Chondrocyte (in vitro differentiated cells): ENCODE results near the gene CD200R1. TPM values are rescaled to one million over a fixed set of nuclear protein-coding genes. Genes with fewer than 3 reads are reported as not detected.

Experiments
- DNase-seq: peaks from one replicate; pipeline ENCODE4 v3.0.0; 2021; ENCODE audit warnings: mixed read lengths, low spot score
- H3K27ac Mint-ChIP-seq: one replicate; pipeline ENCODE4 v1.8.0; 2021; ENCODE audit warnings: mild to moderate bottlenecking, moderate library complexity, mixed read lengths; ENCODE audit not compliant: unreplicated experiment
- H3K27me3 Mint-ChIP-seq: 2 replicates; pipeline ENCODE4 v1.8.0; 2021; ENCODE audit warnings: low read depth, mixed read lengths
- H3K36me3 Mint-ChIP-seq: 2 replicates; pipeline ENCODE4 v1.8.0; 2021; ENCODE audit warnings: low read depth, mixed read lengths
- H3K4me1 Mint-ChIP-seq: 2 replicates; pipeline ENCODE4 v1.8.0; 2021; ENCODE audit warnings: low read depth, mild to moderate bottlenecking, mixed read lengths
- H3K4me3 Mint-ChIP-seq: one replicate; pipeline ENCODE4 v1.8.0; 2021; ENCODE audit warnings: mild to moderate bottlenecking, moderate library complexity, mixed read lengths; ENCODE audit not compliant: unreplicated experiment
- H3K9me3 Mint-ChIP-seq: 2 replicates; pipeline ENCODE4 v1.8.0; 2021; ENCODE audit warnings: low read depth, mixed read lengths
- CTCF ChIP-seq: fragments of 200-600 bp; sonication (generic); IDR thresholded peaks from 2 replicates; pipeline ENCODE4 v1.5.0; 2021; ENCODE audit warnings: antibody characterized with exemption, mild to moderate bottlenecking, moderate library complexity
- total RNA-seq: library from RNA; stranded (reverse); gene quantifications from 3 replicates; pipeline ENCODE4 v1.2.1, GENCODE V29; 2021

The CD200R1 gene
- total RNA-seq, 1 donor from 2014 or later, result not detected

GRCh38 chr3:113000691-113001090 is 25.8 kb upstream of the CD200R1 start:
- Mint-ChIP-seq H3K9me3 (no peaks in the 10 kb centered on the region), H3K4me3 (no peak overlapping the region), H3K27me3 (no peaks in the 10 kb centered on the region), H3K27ac (no peak overlapping the region), H3K4me1 (peaks cover 10% of the 10 kb centered on the region), H3K36me3 (peaks cover 15% of the 10 kb centered on the region)
- DNase-seq, result no peak
- TF ChIP-seq CTCF, result no peak

GRCh38 chr3:112995800-112996199 is 20.9 kb upstream of the CD200R1 start:
- Mint-ChIP-seq H3K9me3 (no peaks in the 10 kb centered on the region), H3K27me3 (no peaks in the 10 kb centered on the region), H3K27ac (no peak overlapping the region), H3K4me3 (no peak overlapping the region), H3K36me3 (peaks cover 7% of the 10 kb centered on the region), H3K4me1 (peaks cover 32% of the 10 kb centered on the region)
- no peak for DNase-seq
- TF ChIP-seq CTCF, result no peak

GRCh38 chr3:112990672-112991602 is 16.0 kb upstream of the CD200R1 start, which contains the start of gene GTPBP8:
Gene GTPBP8, plus strand, starts transcription at chr3:112990984. Its CDS starts 16 bp downstream, at chr3:112991000.
- Mint-ChIP-seq H3K36me3 (no peaks in the 10 kb centered on the region), H3K27me3 (peaks cover 1% of the 10 kb centered on the region), H3K27ac (peak within 1 kb of the TSS; percentile 90), H3K9me3 (no peaks in the 10 kb centered on the region), H3K4me1 (peaks cover 27% of the 10 kb centered on the region), H3K4me3 (peak within 1 kb of the TSS; percentile 91)
- peak; percentile 55 for TF ChIP-seq CTCF
- DNase-seq, result peak; percentile 96

GRCh38 chr3:112987710-112988334 is 12.9 kb upstream of the CD200R1 start:
- Mint-ChIP-seq H3K4me3 (no peak overlapping the region), H3K27me3 (peaks cover 1% of the 10 kb centered on the region), H3K36me3 (no peaks in the 10 kb centered on the region), H3K9me3 (no peaks in the 10 kb centered on the region), H3K27ac (no peak overlapping the region), H3K4me1 (peaks cover 20% of the 10 kb centered on the region)
- no peak for TF ChIP-seq CTCF
- DNase-seq, result no peak

- no peak for DNase-seq
- Mint-ChIP-seq H3K4me3 (no peak overlapping the region), H3K9me3 (no peaks in the 10 kb centered on the region), H3K27me3 (peaks cover 1% of the 10 kb centered on the region), H3K4me1 (no peaks in the 10 kb centered on the region), H3K27ac (no peak overlapping the region), H3K36me3 (no peaks in the 10 kb centered on the region)
- no peak for TF ChIP-seq CTCF
Measured at GRCh38 chr3:112984485-112984884, 9.6 kb upstream of the CD200R1 start.
